Osteocyte (in vitro differentiated cells): Measurements from ENCODE around the gene ZFP69. TPM values are rescaled to one million over a fixed set of nuclear protein-coding genes. Genes with fewer than 3 reads are reported as not detected.

Experiments
- DNase-seq: peaks from one replicate; pipeline ENCODE4 v3.0.0; 2021; ENCODE audit warnings: mixed read lengths; ENCODE audit not compliant: unreplicated experiment; ENCODE audit errors: extremely low spot score
- H3K27ac Mint-ChIP-seq: one replicate; pipeline ENCODE4 v1.8.0; 2021; ENCODE audit warnings: mild to moderate bottlenecking, mixed read lengths; ENCODE audit not compliant: unreplicated experiment
- H3K27me3 Mint-ChIP-seq: one replicate; pipeline ENCODE4 v1.8.0; 2021; ENCODE audit warnings: mixed read lengths; ENCODE audit not compliant: unreplicated experiment
- H3K36me3 Mint-ChIP-seq: one replicate; pipeline ENCODE4 v1.8.0; 2021; ENCODE audit warnings: mixed read lengths; ENCODE audit not compliant: unreplicated experiment
- H3K4me1 Mint-ChIP-seq: one replicate; pipeline ENCODE4 v1.8.0; 2021; ENCODE audit warnings: mixed read lengths; ENCODE audit not compliant: unreplicated experiment
- H3K4me3 Mint-ChIP-seq: one replicate; pipeline ENCODE4 v1.8.0; 2021; ENCODE audit warnings: mild to moderate bottlenecking, moderate library complexity, mixed read lengths; ENCODE audit not compliant: unreplicated experiment
- H3K9me3 Mint-ChIP-seq: one replicate; pipeline ENCODE4 v1.8.0; 2021; ENCODE audit warnings: mixed read lengths; ENCODE audit not compliant: unreplicated experiment
- CTCF ChIP-seq: fragments of 200-600 bp; sonication (generic); IDR thresholded peaks from 2 replicates; pipeline ENCODE4 v1.5.0; 2021; ENCODE audit warnings: antibody characterized with exemption, mild to moderate bottlenecking, moderate library complexity
- total RNA-seq: library from RNA; stranded (reverse); gene quantifications from 2 replicates; pipeline ENCODE4 v1.2.1, GENCODE V29; 2021

ZFP69 gene
- total RNA-seq, 1 donor from 2014 or later: 4.9 TPM

GRCh38 chr1:40508375-40509341 lies 31.6 kb downstream of the ZFP69 start, which contains the start of gene EXO5:
Gene EXO5 (plus strand): TSS chr1:40508767. CDS start chr1:40514545, 5,778 bp downstream.
- H3K36me3 Mint-ChIP-seq: peaks cover 26% of the 10 kb centered on the region
- DNase-seq: peak; percentile 93
- H3K4me1 Mint-ChIP-seq: peaks cover 13% of the 10 kb centered on the region
- peak within 1 kb of the TSS; percentile 88 for H3K4me3 Mint-ChIP-seq
- H3K9me3 Mint-ChIP-seq: peaks cover 24% of the 10 kb centered on the region
- H3K27ac Mint-ChIP-seq: peak within 1 kb of the TSS; percentile 88
- no peak for TF ChIP-seq CTCF
- H3K27me3 Mint-ChIP-seq: no peaks in the 10 kb centered on the region

- Mint-ChIP-seq H3K9me3 (peaks cover 47% of the 10 kb centered on the region), H3K4me1 (no peaks in the 10 kb centered on the region), H3K36me3 (peaks cover 30% of the 10 kb centered on the region), H3K27ac (no peak overlapping the region), H3K27me3 (no peaks in the 10 kb centered on the region), H3K4me3 (no peak overlapping the region)
- TF ChIP-seq CTCF: no peak
- no peak for DNase-seq
Measured at GRCh38 chr1:40519517-40519916, 42.4 kb downstream of the ZFP69 start.

GRCh38 chr1:40530735-40531380 lies 53.8 kb downstream of the ZFP69 start:
- Mint-ChIP-seq H3K27ac (peak overlapping the region; percentile 97), H3K4me1 (peaks cover 25% of the 10 kb centered on the region), H3K36me3 (peaks cover 4% of the 10 kb centered on the region), H3K27me3 (peaks cover 2% of the 10 kb centered on the region), H3K9me3 (peaks cover 13% of the 10 kb centered on the region), H3K4me3 (peak overlapping the region; percentile 99)
- no peak for DNase-seq
- TF ChIP-seq CTCF: no peak

GRCh38 chr1:40531381-40532061 lies 54.4 kb downstream of the ZFP69 start, which contains the start of gene ZNF684:
Gene ZNF684 (plus strand): TSS chr1:40531637. CDS start chr1:40533167, 1,530 bp downstream.
- peaks cover 2% of the 10 kb centered on the region for H3K27me3 Mint-ChIP-seq
- H3K27ac Mint-ChIP-seq: peak within 1 kb of the TSS; percentile 97
- DNase-seq: peak; percentile 89
- peaks cover 4% of the 10 kb centered on the region for H3K36me3 Mint-ChIP-seq
- H3K4me1 Mint-ChIP-seq: peaks cover 25% of the 10 kb centered on the region
- peaks cover 9% of the 10 kb centered on the region for H3K9me3 Mint-ChIP-seq
- H3K4me3 Mint-ChIP-seq: peak within 1 kb of the TSS; percentile 99
- no peak for TF ChIP-seq CTCF
